Hepatocyte (in vitro differentiated cells): Measurements from ENCODE around the gene ADORA1. TPM values are rescaled to one million over a fixed set of nuclear protein-coding genes. Genes with fewer than 3 reads are reported as not detected.

Experiments
- DNase-seq: peaks from one replicate; pipeline ENCODE4 v3.0.0-alpha.2; 2016; ENCODE audit warnings: low spot score
- H2AFZ ChIP-seq: fragments of 200-600 bp; sonication (generic); 2 replicates; pipeline ENCODE4 v1.6.0; 2016; ENCODE audit warnings: antibody characterized with exemption, mild to moderate bottlenecking
- H3K27ac ChIP-seq: fragments of 200-600 bp; sonication (generic); 2 replicates; pipeline ENCODE4 v1.5.1; 2016; ENCODE audit warnings: mild to moderate bottlenecking
- H3K27me3 ChIP-seq: fragments of 200-600 bp; sonication (generic); 2 replicates; pipeline ENCODE4 v1.6.1; 2016
- H3K36me3 ChIP-seq: fragments of 200-600 bp; sonication (generic); replicated peaks from 2 replicates; pipeline ENCODE4 v1.5.1; 2016; ENCODE audit warnings: low read depth; ENCODE audit not compliant: insufficient read depth
- H3K4me1 ChIP-seq: fragments of 200-600 bp; sonication (generic); 2 replicates; pipeline ENCODE4 v1.5.1; 2016; ENCODE audit warnings: mild to moderate bottlenecking, moderate library complexity; ENCODE audit not compliant: insufficient read depth
- H3K4me2 ChIP-seq: fragments of 200-600 bp; sonication (generic); 2 replicates; pipeline ENCODE4 v1.6.0; 2016
- H3K4me3 ChIP-seq: fragments of 200-600 bp; sonication (generic); 2 replicates; pipeline ENCODE4 v1.5.1; 2016; ENCODE audit warnings: mild to moderate bottlenecking
- H3K79me2 ChIP-seq: fragments of 200-600 bp; sonication (generic); 2 replicates; pipeline ENCODE4 v1.6.0; 2017; ENCODE audit warnings: mild to moderate bottlenecking
- H3K9me2 ChIP-seq: fragments of 200-600 bp; sonication (generic); replicated peaks from 2 replicates; pipeline ENCODE4 v1.6.0; 2017; ENCODE audit warnings: mild to moderate bottlenecking; ENCODE audit not compliant: insufficient read depth
- H3K9me3 ChIP-seq: fragments of 200-600 bp; sonication (generic); 2 replicates; pipeline ENCODE4 v1.5.1; 2016; ENCODE audit warnings: low read depth, mild to moderate bottlenecking
- H4K20me1 ChIP-seq: fragments of 200-600 bp; sonication (generic); 2 replicates; pipeline ENCODE4 v1.6.0; 2016; ENCODE audit warnings: mild to moderate bottlenecking; ENCODE audit not compliant: insufficient read depth, poor library complexity, severe bottlenecking
- CTCF ChIP-seq: fragments of 200-600 bp; sonication (generic); IDR thresholded peaks from 2 replicates; pipeline ENCODE4 v1.5.1; 2016; ENCODE audit warnings: antibody characterized with exemption, mild to moderate bottlenecking; ENCODE audit not compliant: poor library complexity
- EZH2 ChIP-seq: fragments of 200-600 bp; sonication (generic); IDR thresholded peaks from 2 replicates; pipeline ENCODE4 v1.6.1; 2016; ENCODE audit warnings: antibody characterized with exemption, mild to moderate bottlenecking, borderline replicate concordance
- EZH2phosphoT487 ChIP-seq: fragments of 200-600 bp; sonication (generic); IDR thresholded peaks from one replicate; pipeline ENCODE4 v1.6.1; 2018; ENCODE audit warnings: antibody characterized with exemption, mild to moderate bottlenecking, low read depth, moderate library complexity; ENCODE audit not compliant: unreplicated experiment, severe bottlenecking
- WGBS: methylation state at CpG from one replicate; pipeline ENCODE4 v1.1.6; 2016; ENCODE audit warnings: low lambda C conversion rate; ENCODE audit errors: missing lambda C conversion rate; 5-methylcytosine and 5-hydroxymethylcytosine counted together
- polyA plus RNA-seq: library from polyadenylated mRNA; unstranded; fragments of >200 nt; fragmentation: Nextera tagmentation; extraction: Ambion mirVana; gene quantifications from 2 replicates; pipeline ENCODE4 v1.2.1, GENCODE V29; 2016
- total RNA-seq: library from RNA; depleted of rRNA; stranded (reverse); fragments of >200 nt; gene quantifications from 2 replicates; pipeline ENCODE4 v1.2.3, GENCODE V29; 2014

ADORA1 gene
- total and polyA plus RNA-seq, 2 experiments from 2014 or later: 2.0 to 2.3 TPM

GRCh38 chr1:203089651-203090045 is 37.9 kb upstream of the ADORA1 start:
- H3K79me2 ChIP-seq: no peaks in the 10 kb centered on the region
- H3K9me3 ChIP-seq: peaks cover 2% of the 10 kb centered on the region
- H3K27me3 ChIP-seq: no peaks in the 10 kb centered on the region
- no peaks in the 10 kb centered on the region for H3K4me1 ChIP-seq
- 75% methylated on average over 7 of the region's 7 CpGs for WGBS
- TF ChIP-seq EZH2 (no peak), EZH2phosphoT487 (no peak), CTCF (no peak)
- H3K27ac ChIP-seq: no peak overlapping the region
- no peak overlapping the region for H3K4me3 ChIP-seq
- H2AFZ ChIP-seq: no peak overlapping the region
- H4K20me1 ChIP-seq: no peaks in the 10 kb centered on the region
- H3K4me2 ChIP-seq: no peak overlapping the region
- no peak for DNase-seq
- H3K36me3 ChIP-seq: no peaks in the 10 kb centered on the region
- H3K9me2 ChIP-seq: no peaks in the 10 kb centered on the region

GRCh38 chr1:203090421-203091198 is 36.9 kb upstream of the ADORA1 start:
- no peak for TF ChIP-seq EZH2
- TF ChIP-seq EZH2phosphoT487: no peak
- TF ChIP-seq CTCF: no peak
- H3K4me3 ChIP-seq: no peak overlapping the region
- no peaks in the 10 kb centered on the region for H3K27me3 ChIP-seq
- 60% methylated on average over 6 of the region's 6 CpGs for WGBS
- H3K9me2 ChIP-seq: no peaks in the 10 kb centered on the region
- no peak overlapping the region for H2AFZ ChIP-seq
- no peaks in the 10 kb centered on the region for H3K4me1 ChIP-seq
- H3K27ac ChIP-seq: no peak overlapping the region
- H3K4me2 ChIP-seq: no peak overlapping the region
- H3K9me3 ChIP-seq: peaks cover 11% of the 10 kb centered on the region
- H4K20me1 ChIP-seq: no peaks in the 10 kb centered on the region
- H3K36me3 ChIP-seq: no peaks in the 10 kb centered on the region
- no peak for DNase-seq
- no peaks in the 10 kb centered on the region for H3K79me2 ChIP-seq

GRCh38 chr1:203091199-203091477 is 36.4 kb upstream of the ADORA1 start:
- no peak for DNase-seq
- Histone ChIP-seq H3K27ac (no peak overlapping the region), H3K4me1 (no peaks in the 10 kb centered on the region), H3K9me3 (peaks cover 15% of the 10 kb centered on the region), H3K79me2 (no peaks in the 10 kb centered on the region), H3K4me3 (no peak overlapping the region), H3K27me3 (no peaks in the 10 kb centered on the region), H3K4me2 (no peak overlapping the region), H3K36me3 (no peaks in the 10 kb centered on the region), H4K20me1 (no peaks in the 10 kb centered on the region), H2AFZ (no peak overlapping the region), H3K9me2 (no peaks in the 10 kb centered on the region)
- TF ChIP-seq CTCF: no peak
- TF ChIP-seq EZH2phosphoT487: no peak
- TF ChIP-seq EZH2: no peak
- 57% methylated on average over 4 of the region's 4 CpGs for WGBS
